GM10847 (cell line): ENCODE data around the gene PIK3CG.

Experiments used
- POLR2A ChIP-seq: IDR thresholded peaks from 2 replicates; pipeline ENCODE4 v1.6.1; 2011; ENCODE audit not compliant: insufficient read length; ENCODE audit errors: extremely low read depth

PIK3CG gene

GRCh38 chr7:106901828-106902441 is 36.9 kb downstream of the PIK3CG start:
- TF ChIP-seq POLR2A: no peak

GRCh38 chr7:106905734-106906133 is 40.7 kb downstream of the PIK3CG start:
- TF ChIP-seq POLR2A: no peak

- no peak for TF ChIP-seq POLR2A
Observed at GRCh38 chr7:106911959-106912358, 46.9 kb downstream of the PIK3CG start.

GRCh38 chr7:106914018-106914607 is 49.0 kb downstream of the PIK3CG start:
- no peak for TF ChIP-seq POLR2A

GRCh38 chr7:106915407-106915806 is 50.3 kb downstream of the PIK3CG start:
- no peak for TF ChIP-seq POLR2A

GRCh38 chr7:106915873-106916272 is 50.8 kb downstream of the PIK3CG start:
- TF ChIP-seq POLR2A: no peak

- TF ChIP-seq POLR2A: no peak
Observed at GRCh38 chr7:106916679-106917078, 51.6 kb downstream of the PIK3CG start.

- no peak for TF ChIP-seq POLR2A
Observed at GRCh38 chr7:106918991-106919390, 53.9 kb downstream of the PIK3CG start.

- no peak for TF ChIP-seq POLR2A
Observed at GRCh38 chr7:106926892-106927291, 61.8 kb downstream of the PIK3CG start.

GRCh38 chr7:106927536-106927935 is 62.5 kb downstream of the PIK3CG start:
- TF ChIP-seq POLR2A: no peak

GRCh38 chr7:106936236-106936635 is 71.2 kb downstream of the PIK3CG start:
- TF ChIP-seq POLR2A: no peak

- no peak for TF ChIP-seq POLR2A
Observed at GRCh38 chr7:106938803-106939202, 73.7 kb downstream of the PIK3CG start.

- no peak for TF ChIP-seq POLR2A
Observed at GRCh38 chr7:106944035-106944665, 79.1 kb downstream of the PIK3CG start.

GRCh38 chr7:106947244-106947728 is 82.2 kb downstream of the PIK3CG start:
- no peak for TF ChIP-seq POLR2A

GRCh38 chr7:106952001-106952657 is 87.0 kb downstream of the PIK3CG start:
- TF ChIP-seq POLR2A: no peak

GRCh38 chr7:106952658-106953231 is 87.7 kb downstream of the PIK3CG start:
- TF ChIP-seq POLR2A: no peak

GRCh38 chr7:106954840-106955239 is 89.8 kb downstream of the PIK3CG start:
- TF ChIP-seq POLR2A: no peak
